SK-N-SH (cell line): Measurements from ENCODE around the gene CCDC34. TPM values are rescaled to one million over a fixed set of nuclear protein-coding genes. Genes with fewer than 3 reads are reported as not detected.

Experiments
- CTCF ChIA-PET: fragments of 300-600, 350-600 bp; formaldehyde crosslinking; extraction: SDS; loops from one replicate; lab custom pipeline; 2021; lab: Yijun Ruan, JAX
- POLR2A ChIA-PET: fragments of 350-600 bp; sonication (Branson Sonifier 250); formaldehyde crosslinking; extraction: SDS; loops from one replicate; lab custom pipeline; 2020; ENCODE audit warnings: antibody characterized with exemption, inconsistent platforms; lab: Yijun Ruan, JAX
- DNase-seq: peaks from one replicate; pipeline ENCODE4 v3.0.0; 2012
- H2AFZ ChIP-seq: fragments of 200-600 bp; sonication (generic); 2 replicates; pipeline ENCODE4 v1.8.1; 2016; ENCODE audit warnings: antibody characterized with exemption, mild to moderate bottlenecking, low read depth
- H3F3A ChIP-seq: fragments of 200-600 bp; sonication (generic); replicated peaks from 2 replicates; pipeline ENCODE3; 2016; ENCODE audit warnings: antibody characterized with exemption, mild to moderate bottlenecking; ENCODE audit not compliant: insufficient read depth
- H3K27ac ChIP-seq, 2 experiments: fragments of 200-500 bp in 1 of 2; fragments of 200-600 bp in 1 of 2; sonication (Bioruptor generic) in 1 of 2; sonication (generic), shearing (Covaris generic) in 1 of 2; 2 replicates each; pipeline versions ENCODE4 v1.5.1 to v1.6.1; 2014 to 2016; ENCODE audit warnings: low read depth in 2 of 2, inconsistent platforms in 1 of 2, low read length in 1 of 2, mild to moderate bottlenecking in 1 of 2, mixed read lengths in 1 of 2
- H3K27me3 ChIP-seq: fragments of 200-600 bp; sonication (generic), shearing (Covaris generic); 2 replicates; pipeline ENCODE4 v1.6.1; 2016; ENCODE audit warnings: mixed run types; ENCODE audit not compliant: insufficient read depth
- H3K36me3 ChIP-seq, 2 experiments: fragments of 200-500 bp in 1 of 2; fragments of 200-600 bp in 1 of 2; sonication (Bioruptor generic) in 1 of 2; sonication (generic) in 1 of 2; replicated peaks in 1 of 2; 2 replicates each; pipeline versions ENCODE3 to v1.5.1; 2014 to 2016; ENCODE audit warnings: low read length in 1 of 2, mild to moderate bottlenecking in 1 of 2; ENCODE audit not compliant: insufficient read depth in 2 of 2, control insufficient read depth in 1 of 2
- H3K4me1 ChIP-seq, 2 experiments: fragments of 200-500 bp in 1 of 2; fragments of 200-600 bp in 1 of 2; sonication (Bioruptor generic) in 1 of 2; sonication (generic), shearing (Covaris generic) in 1 of 2; 2 replicates each; pipeline versions ENCODE4 v1.5.1 to v1.6.1; 2014 to 2016; ENCODE audit warnings: low read depth in 1 of 2, low read length in 1 of 2, mixed run types in 1 of 2; ENCODE audit not compliant: insufficient read depth in 2 of 2, control insufficient read depth in 1 of 2
- H3K4me2 ChIP-seq: fragments of 200-600 bp; sonication (generic), shearing (Covaris generic); 2 replicates; pipeline ENCODE4 v1.6.1; 2017; ENCODE audit warnings: mixed run types
- H3K4me3 ChIP-seq, 2 experiments: fragments of 200-500 bp in 1 of 2; fragments of 200-600 bp in 1 of 2; sonication (Bioruptor generic) in 1 of 2; sonication (generic), shearing (Covaris generic) in 1 of 2; 2 replicates each; pipeline versions ENCODE4 v1.5.1 to v1.8.1; 2014 to 2016; ENCODE audit warnings: low read depth in 2 of 2, inconsistent platforms in 1 of 2, low read length in 1 of 2, mild to moderate bottlenecking in 1 of 2, mixed read lengths in 1 of 2, moderate library complexity in 1 of 2
- H3K79me2 ChIP-seq: fragments of 200-600 bp; sonication (generic); 2 replicates; pipeline ENCODE4 v1.8.1; 2017; ENCODE audit warnings: mild to moderate bottlenecking; ENCODE audit not compliant: insufficient read depth
- H3K9ac ChIP-seq: fragments of 200-600 bp; sonication (generic); 2 replicates; pipeline ENCODE4 v1.6.1; 2017; ENCODE audit warnings: mixed run types
- H3K9me2 ChIP-seq: fragments of 200-600 bp; sonication (generic); 2 replicates; pipeline ENCODE4 v1.6.1; 2017; ENCODE audit warnings: mixed run types
- H3K9me3 ChIP-seq: fragments of 200-600 bp; sonication (generic); 2 replicates; pipeline ENCODE4 v1.6.1; 2017; ENCODE audit warnings: mixed run types, mild to moderate bottlenecking, moderate library complexity
- H4K20me1 ChIP-seq: fragments of 200-600 bp; sonication (generic); 2 replicates; pipeline ENCODE4 v1.6.1; 2017; ENCODE audit warnings: mild to moderate bottlenecking, mixed run types; ENCODE audit not compliant: insufficient read depth
- EZH2phosphoT487 ChIP-seq: fragments of 200-600 bp; sonication (generic); IDR thresholded peaks from 2 replicates; pipeline ENCODE4 v1.6.1; 2017; ENCODE audit warnings: low read depth, mixed run types, mild to moderate bottlenecking, antibody characterized with exemption, moderate library complexity, borderline replicate concordance
- FOSL2 ChIP-seq: IDR thresholded peaks from 2 replicates; pipeline ENCODE4 v1.4.0; 2012; ENCODE audit warnings: low read depth, mild to moderate bottlenecking, moderate library complexity, borderline replicate concordance
- FOXJ3 ChIP-seq: sonication (generic); formaldehyde crosslinking; IDR thresholded peaks from 2 replicates; pipeline ENCODE4 v1.5.1; 2020; ENCODE audit warnings: mild to moderate bottlenecking, missing genetic modification reagents
- FOXM1 ChIP-seq: IDR thresholded peaks from 2 replicates; pipeline ENCODE4 v1.4.0; 2012; ENCODE audit warnings: low read depth, mild to moderate bottlenecking
- GABPA ChIP-seq: IDR thresholded peaks from 2 replicates; pipeline ENCODE4 v1.4.0; 2012; ENCODE audit warnings: low read depth, mild to moderate bottlenecking
- GATA2 ChIP-seq: sonication (generic); formaldehyde crosslinking; IDR thresholded peaks from 2 replicates; pipeline ENCODE4 v1.5.0; 2020; ENCODE audit warnings: mild to moderate bottlenecking, missing genetic modification reagents
- JUND ChIP-seq: IDR thresholded peaks from 2 replicates; pipeline ENCODE4 v1.4.0; 2012
- MEF2A ChIP-seq: IDR thresholded peaks from 2 replicates; pipeline ENCODE4 v1.4.0; 2012; ENCODE audit warnings: low read depth, borderline replicate concordance
- NRF1 ChIP-seq: IDR thresholded peaks from 2 replicates; pipeline ENCODE4 v1.6.1; 2012; ENCODE audit warnings: low read depth, mild to moderate bottlenecking, low read length
- POLR2AphosphoS5 ChIP-seq: IDR thresholded peaks from 2 replicates; pipeline ENCODE4 v1.6.1; 2012; ENCODE audit warnings: low read depth, low read length
- RCOR1 ChIP-seq: fragments of 150-350 bp; IDR thresholded peaks from 2 replicates; pipeline ENCODE4 v1.6.1; 2017; ENCODE audit warnings: antibody characterized with exemption, low read length
- RFX5 ChIP-seq: IDR thresholded peaks from 2 replicates; pipeline ENCODE4 v1.6.1; 2012; ENCODE audit warnings: mild to moderate bottlenecking, improper control_type of control experiment, low read length
- SIN3A ChIP-seq: IDR thresholded peaks from 2 replicates; pipeline ENCODE4 v1.6.1; 2012; ENCODE audit warnings: low read depth, mild to moderate bottlenecking, low read length, moderate library complexity, borderline replicate concordance
- TAF1 ChIP-seq: IDR thresholded peaks from 2 replicates; pipeline ENCODE4 v1.6.1; 2012; ENCODE audit warnings: low read depth, mild to moderate bottlenecking, low read length, moderate library complexity, borderline replicate concordance
- TCF12 ChIP-seq: IDR thresholded peaks from 2 replicates; pipeline ENCODE4 v1.4.0; 2012
- TEAD4 ChIP-seq: IDR thresholded peaks from 2 replicates; pipeline ENCODE4 v1.4.0; 2012; ENCODE audit warnings: mild to moderate bottlenecking, borderline replicate concordance; ENCODE audit not compliant: insufficient read depth
- WGBS: methylation state at CpG from one replicate; pipeline ENCODE4 v1.1.6; 2017; ENCODE audit warnings: low lambda C conversion rate; 5-methylcytosine and 5-hydroxymethylcytosine counted together
- polyA plus RNA-seq, 3 experiments: library from polyadenylated mRNA; depleted of rRNA; stranded (reverse); fragments of >200 nt; gene quantifications; 2 replicates each; pipeline ENCODE4 v1.2.3, GENCODE V29; 2012
- TF ChIP-seq, protein P1 (sequence below): IDR thresholded peaks from 2 replicates; pipeline ENCODE4 v1.4.0; 2012; ENCODE audit warnings: low read depth, borderline replicate concordance
- TF ChIP-seq, protein P2 (sequence below): IDR thresholded peaks from 2 replicates; pipeline ENCODE4 v1.4.0; 2012; ENCODE audit warnings: low read depth, borderline replicate concordance

The CCDC34 gene
- polyA plus RNA-seq, 1 of the 3 experiments (the other 2 are of a cell fraction), result 6.7 TPM

DNA sequence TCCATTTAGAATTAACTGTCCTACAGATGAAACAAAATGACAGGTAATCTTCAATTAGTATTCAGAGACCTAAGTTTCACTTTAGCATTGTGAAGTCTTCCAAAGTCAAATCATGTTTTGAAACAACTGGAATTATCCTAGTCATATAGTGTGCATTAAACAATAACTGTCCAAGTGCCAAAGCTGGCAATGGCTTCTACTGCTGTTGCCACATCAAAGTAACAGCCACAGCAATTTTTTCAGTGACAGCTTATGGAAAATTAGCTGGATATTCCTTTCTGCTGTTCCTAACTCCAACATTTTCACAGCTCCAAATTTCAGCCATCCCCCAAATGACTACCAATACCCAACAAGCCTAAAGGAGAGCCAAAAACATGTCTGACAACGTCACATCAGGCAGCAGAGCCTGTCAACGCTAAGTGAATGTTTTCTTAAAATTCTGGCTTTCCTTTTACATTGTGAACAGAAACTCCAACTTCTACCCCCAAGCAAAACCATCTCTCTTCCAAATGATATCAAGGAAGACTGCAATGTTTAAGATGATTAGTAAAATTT lies 45.3 kb upstream of the CCDC34 start:
- no peaks in the 10 kb centered on the region for H3K36me3 ChIP-seq
- H3K27ac ChIP-seq, result no peak overlapping the region
- no peaks in the 10 kb centered on the region; a peak in 1 of 4 replicates for H3K4me1 ChIP-seq
- no peaks in the 10 kb centered on the region for H3F3A ChIP-seq
- TF ChIP-seq, protein P1, sequence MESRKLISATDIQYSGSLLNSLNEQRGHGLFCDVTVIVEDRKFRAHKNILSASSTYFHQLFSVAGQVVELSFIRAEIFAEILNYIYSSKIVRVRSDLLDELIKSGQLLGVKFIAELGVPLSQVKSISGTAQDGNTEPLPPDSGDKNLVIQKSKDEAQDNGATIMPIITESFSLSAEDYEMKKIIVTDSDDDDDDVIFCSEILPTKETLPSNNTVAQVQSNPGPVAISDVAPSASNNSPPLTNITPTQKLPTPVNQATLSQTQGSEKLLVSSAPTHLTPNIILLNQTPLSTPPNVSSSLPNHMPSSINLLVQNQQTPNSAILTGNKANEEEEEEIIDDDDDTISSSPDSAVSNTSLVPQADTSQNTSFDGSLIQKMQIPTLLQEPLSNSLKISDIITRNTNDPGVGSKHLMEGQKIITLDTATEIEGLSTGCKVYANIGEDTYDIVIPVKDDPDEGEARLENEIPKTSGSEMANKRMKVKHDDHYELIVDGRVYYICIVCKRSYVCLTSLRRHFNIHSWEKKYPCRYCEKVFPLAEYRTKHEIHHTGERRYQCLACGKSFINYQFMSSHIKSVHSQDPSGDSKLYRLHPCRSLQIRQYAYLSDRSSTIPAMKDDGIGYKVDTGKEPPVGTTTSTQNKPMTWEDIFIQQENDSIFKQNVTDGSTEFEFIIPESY, result no peak
- no peak for TF ChIP-seq TEAD4
- no peak for TF ChIP-seq NRF1
- CTCF ChIA-PET, result no interaction called here
- no peak overlapping the region for H3K9ac ChIP-seq
- no peaks in the 10 kb centered on the region for H3K79me2 ChIP-seq
- H4K20me1 ChIP-seq, result no peaks in the 10 kb centered on the region
- H2AFZ ChIP-seq, result no peak overlapping the region
- no peaks in the 10 kb centered on the region for H3K9me3 ChIP-seq
- no peaks in the 10 kb centered on the region for H3K27me3 ChIP-seq
- no peak overlapping the region for H3K4me2 ChIP-seq
- WGBS, result 97% methylated on average over 2 of the region's 2 CpGs
- H3K9me2 ChIP-seq, result no peaks in the 10 kb centered on the region
- no peak for DNase-seq
- POLR2A ChIA-PET, result no interaction called here
- no peak overlapping the region for H3K4me3 ChIP-seq

DNA sequence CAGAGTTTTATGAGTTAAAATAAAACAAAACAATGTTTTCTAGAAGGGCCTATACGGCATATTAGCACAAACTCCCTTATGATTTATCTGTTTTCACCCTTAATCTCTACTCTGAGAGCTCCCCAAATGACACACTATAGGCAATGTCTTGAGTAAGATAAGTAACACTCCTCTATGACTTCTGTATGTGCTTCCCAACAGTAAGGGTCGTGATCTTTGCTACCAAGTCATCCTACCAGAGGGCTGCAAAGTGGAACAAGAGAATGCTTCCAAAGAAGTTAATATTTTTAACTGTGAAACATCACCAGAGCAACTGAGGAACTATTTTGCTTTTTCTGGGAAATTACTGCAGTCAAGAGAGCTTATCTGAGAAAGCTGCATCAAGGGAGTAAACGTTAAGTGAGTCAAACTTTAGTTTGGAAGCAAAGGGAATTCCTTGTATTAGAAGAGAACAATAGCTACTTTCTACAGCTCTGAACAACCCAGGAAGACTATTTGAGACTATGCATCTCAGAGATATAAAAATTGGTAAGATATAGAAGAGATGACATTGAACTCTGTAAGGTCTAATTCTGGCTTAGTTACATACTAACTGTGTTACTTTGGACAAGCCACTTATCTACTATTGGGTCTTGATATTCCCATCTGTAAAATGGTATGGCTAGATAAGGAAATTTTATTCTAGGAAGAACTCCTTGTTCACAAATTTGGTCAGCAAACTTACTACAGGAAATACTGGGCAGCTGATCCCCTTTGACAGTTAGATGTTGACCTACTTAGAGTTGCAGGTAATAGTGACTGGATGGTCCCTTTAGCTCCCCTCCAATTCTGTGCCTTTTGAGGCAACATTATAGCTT lies 43.7 kb upstream of the CCDC34 start:
- 85% methylated on average over 3 of the region's 3 CpGs for WGBS
- Histone ChIP-seq H3K9me3 (no peaks in the 10 kb centered on the region), H3K9ac (no peak overlapping the region), H3K4me1 (no peaks in the 10 kb centered on the region; a peak in 1 of 4 replicates), H3K9me2 (no peaks in the 10 kb centered on the region), H3K4me3 (no peak overlapping the region), H3K4me2 (no peak overlapping the region), H3F3A (no peaks in the 10 kb centered on the region), H3K36me3 (no peaks in the 10 kb centered on the region), H4K20me1 (no peaks in the 10 kb centered on the region), H3K27ac (no peak overlapping the region), H2AFZ (no peak overlapping the region), H3K27me3 (no peaks in the 10 kb centered on the region), H3K79me2 (no peaks in the 10 kb centered on the region)
- no peak for TF ChIP-seq MEF2A
- no peak for TF ChIP-seq EZH2phosphoT487
- POLR2A ChIA-PET, result no interaction called here
- CTCF ChIA-PET, result no interaction called here
- DNase-seq, result no peak

DNA sequence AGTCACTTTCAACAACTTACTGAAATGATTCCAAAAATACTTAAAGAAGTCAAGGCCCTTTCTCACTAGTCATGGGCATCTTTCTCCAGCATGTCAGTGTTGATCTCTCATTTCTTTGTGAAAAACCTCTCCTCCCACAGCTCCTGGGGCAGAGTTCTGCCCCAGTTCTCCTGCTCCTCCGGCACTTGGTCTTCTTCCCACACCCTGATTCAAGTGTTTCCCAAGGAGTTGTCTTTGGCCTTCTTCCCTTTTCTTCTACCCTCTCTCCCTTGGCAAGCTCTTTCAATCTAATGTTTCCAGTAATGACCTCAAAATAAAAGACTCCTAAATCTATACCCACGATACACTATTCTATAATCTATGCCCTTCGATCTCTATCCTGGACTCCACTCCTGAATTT lies 42.1 kb upstream of the CCDC34 start:
- H3K4me1 ChIP-seq, result no peaks in the 10 kb centered on the region; a peak in 1 of 4 replicates
- DNase-seq, result no peak
- H4K20me1 ChIP-seq, result no peaks in the 10 kb centered on the region
- no peaks in the 10 kb centered on the region for H3K9me3 ChIP-seq
- no peak overlapping the region for H3K4me2 ChIP-seq
- POLR2A ChIA-PET, result no interaction called here
- WGBS, result 95% methylated on average over 3 of the region's 3 CpGs
- H3K36me3 ChIP-seq, result no peaks in the 10 kb centered on the region
- TF ChIP-seq EZH2phosphoT487 (no peak), FOXJ3 (CRISPR knock-in tag) (no peak), FOSL2 (no peak), GABPA (no peak), FOXM1 (no peak), JUND (no peak), SIN3A (no peak), RCOR1 (no peak), POLR2AphosphoS5 (no peak), RFX5 (no peak), GATA2 (CRISPR knock-in tag) (no peak), TCF12 (no peak), TAF1 (no peak)
- TF ChIP-seq, protein P2, sequence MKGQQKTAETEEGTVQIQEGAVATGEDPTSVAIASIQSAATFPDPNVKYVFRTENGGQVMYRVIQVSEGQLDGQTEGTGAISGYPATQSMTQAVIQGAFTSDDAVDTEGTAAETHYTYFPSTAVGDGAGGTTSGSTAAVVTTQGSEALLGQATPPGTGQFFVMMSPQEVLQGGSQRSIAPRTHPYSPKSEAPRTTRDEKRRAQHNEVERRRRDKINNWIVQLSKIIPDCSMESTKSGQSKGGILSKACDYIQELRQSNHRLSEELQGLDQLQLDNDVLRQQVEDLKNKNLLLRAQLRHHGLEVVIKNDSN, result no peak
- no peak overlapping the region for H3K9ac ChIP-seq
- no peak overlapping the region for H2AFZ ChIP-seq
- H3F3A ChIP-seq, result no peaks in the 10 kb centered on the region
- no peaks in the 10 kb centered on the region for H3K27me3 ChIP-seq
- CTCF ChIA-PET, result interaction anchor here (0.8 to 1.1 kb wide), 3 partner anchors 9 to 36 kb away, joined by 3 read pairs; no protein-coding TSS in a partner anchor
- H3K27ac ChIP-seq, result no peak overlapping the region
- no peaks in the 10 kb centered on the region for H3K79me2 ChIP-seq
- no peak overlapping the region for H3K4me3 ChIP-seq
- no peaks in the 10 kb centered on the region for H3K9me2 ChIP-seq
